ENCODE data around the gene RABEP2.
"Not testable (repeated sequence)": the region's sequence is repeated elsewhere in the genome, so short reads cannot be mapped to it uniquely, and the experiment has no call there.

The RABEP2 gene

GRCh38 chr16:28879841-28880588 lies 45.0 kb downstream of the RABEP2 start:
- DNase-seq (ENCODE audit: low read depth in 1 of 2, low spot score in 1 of 2): peak; percentile 82 to 90

GRCh38 chr16:28879261-28879840 lies 45.7 kb downstream of the RABEP2 start:
- no peak for DNase-seq (ENCODE audit: low read depth in 1 of 2, low spot score in 1 of 2)

- no peak for DNase-seq (ENCODE audit: low read depth in 1 of 2, low spot score in 1 of 2)
These were observed 46.7 kb downstream of the RABEP2 start, which contains the start of gene ATP2A1 for GRCh38 chr16:28878083-28878926. Gene ATP2A1 (plus strand): TSS chr16:28878488. CDS start chr16:28878672, 184 bp downstream.

GRCh38 chr16:28877655-28878000 lies 47.4 kb downstream of the RABEP2 start:
- no peak for DNase-seq (ENCODE audit: low read depth in 1 of 2, low spot score in 1 of 2)

GRCh38 chr16:28876973-28877654 lies 47.9 kb downstream of the RABEP2 start:
- DNase-seq (ENCODE audit: low read depth in 1 of 2, low spot score in 1 of 2): no peak

GRCh38 chr16:28876019-28876659 lies 48.9 kb downstream of the RABEP2 start:
- no peak for DNase-seq (ENCODE audit: low read depth in 1 of 2, low spot score in 1 of 2)

GRCh38 chr16:28875134-28876018 lies 49.7 kb downstream of the RABEP2 start:
- DNase-seq (ENCODE audit: low read depth in 1 of 2, low spot score in 1 of 2): no peak

- no peak for DNase-seq (ENCODE audit: low read depth in 1 of 2, low spot score in 1 of 2)
These were observed 50.6 kb downstream of the RABEP2 start for GRCh38 chr16:28874406-28874805.

GRCh38 chr16:28873543-28874201 lies 51.4 kb downstream of the RABEP2 start:
- DNase-seq (ENCODE audit: low read depth in 1 of 2, low spot score in 1 of 2): peak; percentile 27 to 48

- DNase-seq (ENCODE audit: low read depth in 1 of 2, low spot score in 1 of 2): no peak
These were observed 52.1 kb downstream of the RABEP2 start for GRCh38 chr16:28872952-28873351.

- DNase-seq (ENCODE audit: low read depth in 1 of 2, low spot score in 1 of 2): no peak
These were observed 55.8 kb downstream of the RABEP2 start for GRCh38 chr16:28869201-28869600.

GRCh38 chr16:28867646-28868045 lies 57.4 kb downstream of the RABEP2 start:
- DNase-seq (ENCODE audit: low read depth in 1 of 2, low spot score in 1 of 2): not testable (repeated sequence)

GRCh38 chr16:28867241-28867640 lies 57.8 kb downstream of the RABEP2 start:
- no peak for DNase-seq (ENCODE audit: low read depth in 1 of 2, low spot score in 1 of 2)

GRCh38 chr16:28866454-28866804 lies 58.6 kb downstream of the RABEP2 start:
- DNase-seq (ENCODE audit: low read depth in 1 of 2, low spot score in 1 of 2): no peak

GRCh38 chr16:28865722-28866453 lies 59.1 kb downstream of the RABEP2 start:
- DNase-seq (ENCODE audit: low read depth in 1 of 2, low spot score in 1 of 2): no peak

GRCh38 chr16:28865001-28865688 lies 59.9 kb downstream of the RABEP2 start:
- no peak for DNase-seq (ENCODE audit: low read depth in 1 of 2, low spot score in 1 of 2)

GRCh38 chr16:28863929-28864793 lies 60.9 kb downstream of the RABEP2 start:
- DNase-seq (ENCODE audit: low read depth in 1 of 2, low spot score in 1 of 2): no peak
